Stimulated activated CD4-positive, alpha-beta T cell treated with anti-CD3 and anti-CD28 coated beads, Interleukin-2, amount 100 ng/mL, for 48 hours (primary cell): ENCODE measurements around the gene NFKBIA.
"Not testable (repeated sequence)": the region's sequence is repeated elsewhere in the genome, so short reads cannot be mapped to it uniquely, and the experiment has no call there.

Source experiments
- DNase-seq, 2 donors: peaks; one replicate each; pipeline ENCODE4 v3.0.0-alpha.2; 2020

The NFKBIA gene

GRCh38 chr14:35404449-35405303, at the start of gene NFKBIA:
NFKBIA (minus strand) TSS chr14:35404749; CDS start chr14:35404644, 105 bp downstream.
- peak; percentile 94 to 96 for DNase-seq

- DNase-seq: no peak
Measured at GRCh38 chr14:35446450-35446849, 41.9 kb upstream of the NFKBIA start.

GRCh38 chr14:35444104-35444503, 39.6 kb upstream of the NFKBIA start:
- no peak for DNase-seq

GRCh38 chr14:35441160-35441559, 36.6 kb upstream of the NFKBIA start:
- no peak for DNase-seq

GRCh38 chr14:35438910-35439713, 34.6 kb upstream of the NFKBIA start:
- no peak for DNase-seq

GRCh38 chr14:35438492-35438891, 33.9 kb upstream of the NFKBIA start:
- not testable (repeated sequence) for DNase-seq

GRCh38 chr14:35435177-35435576, 30.6 kb upstream of the NFKBIA start:
- DNase-seq: no peak

- DNase-seq: no peak
Measured at GRCh38 chr14:35433826-35434225, 29.3 kb upstream of the NFKBIA start.

- no peak for DNase-seq
Measured at GRCh38 chr14:35430459-35431199, 26.1 kb upstream of the NFKBIA start.

- DNase-seq: no peak
Measured at GRCh38 chr14:35429951-35430350, 25.4 kb upstream of the NFKBIA start.

- no peak for DNase-seq
Measured at GRCh38 chr14:35425850-35426249, 21.3 kb upstream of the NFKBIA start.

- no peak for DNase-seq
Measured at GRCh38 chr14:35423621-35424020, 19.1 kb upstream of the NFKBIA start.

- DNase-seq: no peak
Measured at GRCh38 chr14:35420036-35420811, 15.7 kb upstream of the NFKBIA start.

- DNase-seq: no peak
Measured at GRCh38 chr14:35419429-35419841, 14.9 kb upstream of the NFKBIA start.

GRCh38 chr14:35418093-35418492, 13.5 kb upstream of the NFKBIA start:
- no peak for DNase-seq

- peak; percentile 51 to 67 for DNase-seq
Measured at GRCh38 chr14:35416108-35416750, 11.7 kb upstream of the NFKBIA start.

GRCh38 chr14:35414365-35414764, 9.8 kb upstream of the NFKBIA start:
- DNase-seq: no peak

GRCh38 chr14:35412272-35413056, 7.9 kb upstream of the NFKBIA start:
- DNase-seq: no peak

- DNase-seq: no peak
Measured at GRCh38 chr14:35410858-35411257, 6.3 kb upstream of the NFKBIA start.

- DNase-seq: no peak
Measured at GRCh38 chr14:35409595-35409994, 5.0 kb upstream of the NFKBIA start.

GRCh38 chr14:35408026-35408425, 3.5 kb upstream of the NFKBIA start:
- no peak for DNase-seq
